ENCODE results near the gene SSH2. TPM values are rescaled to one million over a fixed set of nuclear protein-coding genes. Genes with fewer than 3 reads are reported as not detected.

SSH2 gene
- total and polyA plus RNA-seq, 9 donors: 4.2 to 13.0 (median 11.8) TPM

- no peak overlapping the region for H3K4me3 ChIP-seq
- peak; percentile 70 to 88 (median 84) for DNase-seq
- TF ChIP-seq POLR2A (IDR thresholded peaks at IDR 0.05): peak; percentile 8
- TF ChIP-seq CTCF (IDR thresholded peaks at IDR 0.05): peak in 2 of 3 donors; percentile 77 to 81
- TF ChIP-seq EP300 (IDR thresholded peaks at IDR 0.05): no peak
- no peaks in the 10 kb centered on the region for H3K27me3 ChIP-seq
- 62 to 69% (median 65%) methylated on average over 15 of the region's 15 CpGs for WGBS, 3 donors
- no peaks in the 10 kb centered on the region for H3K36me3 ChIP-seq
- H3K4me1 ChIP-seq (ENCODE audit: insufficient read depth): peaks cover 3% of the 10 kb centered on the region
- no peak overlapping the region for H3K27ac ChIP-seq
- H3K9me3 ChIP-seq: no peaks in the 10 kb centered on the region
- intact Hi-C loops (cut with DNase I): loop anchor here in 1 of 4 donors (10.0 kb wide), 1 partner anchor 345 kb away; no protein-coding TSS in a partner anchor
Observed at GRCh38 chr17:29579866-29580771, 349.9 kb downstream of the SSH2 start.

- peak in 2 of 5 donors; percentile 9 to 26 for DNase-seq
- no peaks in the 10 kb centered on the region for H3K9me3 ChIP-seq
- no peaks in the 10 kb centered on the region for H3K27me3 ChIP-seq
- H3K36me3 ChIP-seq: no peaks in the 10 kb centered on the region
- intact Hi-C loops (cut with DNase I): no loop called here
- no peak overlapping the region for H3K4me3 ChIP-seq
- peaks cover 3% of the 10 kb centered on the region for H3K4me1 ChIP-seq (ENCODE audit: insufficient read depth)
- H3K27ac ChIP-seq: no peak overlapping the region
- TF ChIP-seq POLR2A (IDR thresholded peaks at IDR 0.05) (no peak), CTCF (IDR thresholded peaks at IDR 0.05) (no peak), EP300 (IDR thresholded peaks at IDR 0.05) (no peak)
- WGBS, 3 donors: 86 to 91% (median 88%) methylated on average over 14 of the region's 14 CpGs
Observed at GRCh38 chr17:29578626-29579485, 351.2 kb downstream of the SSH2 start.

- peaks cover 7% of the 10 kb centered on the region for H3K4me1 ChIP-seq (ENCODE audit: insufficient read depth)
- peak; percentile 31 to 74 (median 54) for DNase-seq
- H3K27ac ChIP-seq: peak overlapping the region in 1 of 2 donors; percentile 10
- no peaks in the 10 kb centered on the region for H3K9me3 ChIP-seq
- no peaks in the 10 kb centered on the region for H3K36me3 ChIP-seq
- WGBS, 3 donors: 65 to 74% (median 67%) methylated on average over 20 to 22 of the region's 22 CpGs
- no peak overlapping the region for H3K4me3 ChIP-seq
- no peak for TF ChIP-seq POLR2A (IDR thresholded peaks at IDR 0.05)
- no peak for TF ChIP-seq CTCF (IDR thresholded peaks at IDR 0.05)
- no peak for TF ChIP-seq EP300 (IDR thresholded peaks at IDR 0.05)
- H3K27me3 ChIP-seq: no peaks in the 10 kb centered on the region
- intact Hi-C loops (cut with DNase I): no loop called here
Observed at GRCh38 chr17:29577385-29578211, 352.4 kb downstream of the SSH2 start.

GRCh38 chr17:29577001-29577370 lies 353.0 kb downstream of the SSH2 start:
- WGBS, 3 donors: 91 to 92% (median 91%) methylated on average over 9 of the region's 9 CpGs
- Histone ChIP-seq H3K36me3 (no peaks in the 10 kb centered on the region), H3K27me3 (no peaks in the 10 kb centered on the region), H3K27ac (no peak overlapping the region), H3K9me3 (no peaks in the 10 kb centered on the region), H3K4me1 (ENCODE audit: insufficient read depth) (peaks cover 12% of the 10 kb centered on the region), H3K4me3 (no peak overlapping the region)
- intact Hi-C loops (cut with DNase I): no loop called here
- no peak for DNase-seq
- TF ChIP-seq CTCF (IDR thresholded peaks at IDR 0.05): no peak
- no peak for TF ChIP-seq EP300 (IDR thresholded peaks at IDR 0.05)
- TF ChIP-seq POLR2A (IDR thresholded peaks at IDR 0.05): no peak

Measured in ovary (tissue), 9 donors.